ENCODE results near the gene LPP. TPM values are rescaled to one million over a fixed set of nuclear protein-coding genes. Genes with fewer than 3 reads are reported as not detected.

LPP gene
- polyA plus RNA-seq, 3 donors = 14.1 to 23.2 (median 15.3) TPM

GRCh38 chr3:188685789-188686188 lies 531.8 kb downstream of the LPP start:
- intact Hi-C loops (cut with micrococcal nuclease) = loop anchor here in 1 of 2 donors (2.0 to 10.0 kb wide), 3 partner anchors 81 to 945 kb away; no protein-coding TSS in a partner anchor
- peaks cover 6 to 7% of the 10 kb centered on the region in 2 donors for H3K36me3 Mint-ChIP-seq
- no peak overlapping the region for H3K4me3 Mint-ChIP-seq
- peaks cover 63 to 85% of the 10 kb centered on the region in 2 donors for H3K4me1 ChIP-seq (ENCODE audit: control insufficient read depth in 1 of 2, insufficient read depth in 2 of 2, low read length in 2 of 2)
- H2AFZ ChIP-seq (ENCODE audit: insufficient read depth, low read depth, low read length, poor library complexity, severe bottlenecking) = no peak overlapping the region
- peaks cover 3% of the 10 kb centered on the region for H3K79me2 ChIP-seq (ENCODE audit: insufficient read depth, low read length)
- H3K27me3 Mint-ChIP-seq (ENCODE audit: low read depth in 3 of 3) = peaks cover 0 to 3% (median 0%) of the 10 kb centered on the region in 3 donors
- no peaks in the 10 kb centered on the region for H4K20me1 ChIP-seq (ENCODE audit: insufficient read depth, low read length)
- peak overlapping the region in 1 of 2 donors; percentile 82 for H3K27ac ChIP-seq (ENCODE audit: low read depth in 1 of 2, low read length in 2 of 2)
- no peak overlapping the region for H3K4me2 ChIP-seq (replicated peaks; ENCODE audit: extremely low read depth, low read length, poor library complexity, severe bottlenecking)
- H3K27ac Mint-ChIP-seq = no peak overlapping the region
- DNase-seq = peak in 1 of 3 donors; percentile 31
- no peak for TF ChIP-seq CTCF (IDR thresholded peaks at IDR 0.05)
- no peaks in the 10 kb centered on the region for H3K9me3 ChIP-seq (replicated peaks in 1 of 2; ENCODE audit: control insufficient read depth in 1 of 2, insufficient read depth in 1 of 2, low read length in 2 of 2)
- WGBS (ENCODE audit: insufficient coverage) = no CpG with 5 or more reads among the region's 1 CpG
- H3K4me3 ChIP-seq (replicated peaks in 1 of 3; ENCODE audit: low read depth in 2 of 3, low read length in 3 of 3) = no peak overlapping the region
- H3K36me3 ChIP-seq (replicated peaks in 1 of 2; ENCODE audit: control insufficient read depth in 1 of 2, insufficient read depth in 2 of 2, low read length in 2 of 2) = no peaks in the 10 kb centered on the region
- H3K4me1 Mint-ChIP-seq = peaks cover 75% of the 10 kb centered on the region
- H3K9ac ChIP-seq (ENCODE audit: insufficient read depth, low read length, poor library complexity, severe bottlenecking) = no peak overlapping the region
- peaks cover 0 to 9% (median 3%) of the 10 kb centered on the region in 7 donors for H3K9me3 Mint-ChIP-seq
- H3K27me3 ChIP-seq (ENCODE audit: control insufficient read depth in 2 of 2, insufficient read depth in 2 of 2, low read length in 2 of 2) = no peaks in the 10 kb centered on the region

- Histone ChIP-seq H3K36me3 (replicated peaks in 1 of 2; ENCODE audit: control insufficient read depth in 1 of 2, insufficient read depth in 2 of 2, low read length in 2 of 2) (no peaks in the 10 kb centered on the region), H3K27me3 (ENCODE audit: control insufficient read depth in 2 of 2, insufficient read depth in 2 of 2, low read length in 2 of 2) (no peaks in the 10 kb centered on the region), H2AFZ (ENCODE audit: insufficient read depth, low read depth, low read length, poor library complexity, severe bottlenecking) (peak overlapping the region; percentile 6), H3K27ac (ENCODE audit: low read depth in 1 of 2, low read length in 2 of 2) (peak overlapping the region; percentile 79 to 82), H3K9ac (ENCODE audit: insufficient read depth, low read length, poor library complexity, severe bottlenecking) (no peak overlapping the region), H3K79me2 (ENCODE audit: insufficient read depth, low read length) (peaks cover 4% of the 10 kb centered on the region), H3K4me3 (replicated peaks in 1 of 3; ENCODE audit: low read depth in 2 of 3, low read length in 3 of 3) (peak overlapping the region in 1 of 3 experiments; percentile 33), H3K4me1 (ENCODE audit: control insufficient read depth in 1 of 2, insufficient read depth in 2 of 2, low read length in 2 of 2) (peaks cover 68 to 88% of the 10 kb centered on the region in 2 donors), H3K4me2 (replicated peaks; ENCODE audit: extremely low read depth, low read length, poor library complexity, severe bottlenecking) (peak overlapping the region; percentile 19), H4K20me1 (ENCODE audit: insufficient read depth, low read length) (no peaks in the 10 kb centered on the region), H3K9me3 (replicated peaks in 1 of 2; ENCODE audit: control insufficient read depth in 1 of 2, insufficient read depth in 1 of 2, low read length in 2 of 2) (no peaks in the 10 kb centered on the region)
- DNase-seq = peak in 2 of 3 donors; percentile 45 to 60
- peaks cover 6 to 7% of the 10 kb centered on the region in 2 donors for H3K36me3 Mint-ChIP-seq
- WGBS (ENCODE audit: insufficient coverage) = no CpG with 5 or more reads among the region's 2 CpGs
- H3K27me3 Mint-ChIP-seq (ENCODE audit: low read depth in 3 of 3) = peaks cover 0 to 3% (median 0%) of the 10 kb centered on the region in 3 donors
- H3K4me3 Mint-ChIP-seq = peak overlapping the region in 1 of 2 donors; percentile 35
- peaks cover 0 to 7% (median 3%) of the 10 kb centered on the region in 7 donors for H3K9me3 Mint-ChIP-seq
- intact Hi-C loops (cut with micrococcal nuclease) = loop anchor here in 1 of 2 donors (2.0 to 10.0 kb wide), 3 partner anchors 82 to 946 kb away; no protein-coding TSS in a partner anchor
- H3K27ac Mint-ChIP-seq = peak overlapping the region; percentile 94 to 99 (median 96)
- TF ChIP-seq CTCF (IDR thresholded peaks at IDR 0.05) = no peak
- peaks cover 78% of the 10 kb centered on the region for H3K4me1 Mint-ChIP-seq
Observed at GRCh38 chr3:188686324-188686723, 532.4 kb downstream of the LPP start.

Measured in CD14-positive monocyte (primary cell).